Measurements from ENCODE around the gene DNASE1L2.

DNA sequence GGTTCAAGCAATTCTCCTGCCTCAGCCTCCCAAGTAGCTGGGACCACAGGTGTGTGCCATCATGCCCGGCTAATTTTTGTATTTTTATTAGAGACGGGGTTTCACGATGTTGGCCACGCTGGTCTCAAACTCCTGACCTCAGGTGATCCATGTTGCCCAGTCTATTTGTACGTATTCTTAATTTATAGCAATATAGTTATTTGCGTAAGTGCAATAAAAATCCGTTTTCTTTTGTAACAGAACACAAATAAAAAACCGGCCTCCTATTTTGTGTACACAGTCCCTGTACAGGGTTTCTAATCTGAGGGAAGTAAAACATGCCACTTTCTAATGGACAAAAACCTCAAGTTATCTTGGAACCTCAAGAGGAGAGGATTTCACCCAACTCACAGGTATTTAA lies 24.0 kb downstream of the DNASE1L2 start:
- TF ChIP-seq, protein P1, sequence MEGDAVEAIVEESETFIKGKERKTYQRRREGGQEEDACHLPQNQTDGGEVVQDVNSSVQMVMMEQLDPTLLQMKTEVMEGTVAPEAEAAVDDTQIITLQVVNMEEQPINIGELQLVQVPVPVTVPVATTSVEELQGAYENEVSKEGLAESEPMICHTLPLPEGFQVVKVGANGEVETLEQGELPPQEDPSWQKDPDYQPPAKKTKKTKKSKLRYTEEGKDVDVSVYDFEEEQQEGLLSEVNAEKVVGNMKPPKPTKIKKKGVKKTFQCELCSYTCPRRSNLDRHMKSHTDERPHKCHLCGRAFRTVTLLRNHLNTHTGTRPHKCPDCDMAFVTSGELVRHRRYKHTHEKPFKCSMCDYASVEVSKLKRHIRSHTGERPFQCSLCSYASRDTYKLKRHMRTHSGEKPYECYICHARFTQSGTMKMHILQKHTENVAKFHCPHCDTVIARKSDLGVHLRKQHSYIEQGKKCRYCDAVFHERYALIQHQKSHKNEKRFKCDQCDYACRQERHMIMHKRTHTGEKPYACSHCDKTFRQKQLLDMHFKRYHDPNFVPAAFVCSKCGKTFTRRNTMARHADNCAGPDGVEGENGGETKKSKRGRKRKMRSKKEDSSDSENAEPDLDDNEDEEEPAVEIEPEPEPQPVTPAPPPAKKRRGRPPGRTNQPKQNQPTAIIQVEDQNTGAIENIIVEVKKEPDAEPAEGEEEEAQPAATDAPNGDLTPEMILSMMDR (conservative IDR thresholded peaks at IDR 0.05; ENCODE audit: low read length): no peak
- TF ChIP-seq EZH2phosphoT487 (IDR thresholded peaks at IDR 0.05; ENCODE audit: borderline replicate concordance, low read depth, low read length): no peak

Measured in OCI-LY7 (cell line).